ENCODE measurements around the gene ZMYM4.
"Not testable (repeated sequence)": the region's sequence is repeated elsewhere in the genome, so short reads cannot be mapped to it uniquely, and the experiment has no call there.

ZMYM4 gene

DNA sequence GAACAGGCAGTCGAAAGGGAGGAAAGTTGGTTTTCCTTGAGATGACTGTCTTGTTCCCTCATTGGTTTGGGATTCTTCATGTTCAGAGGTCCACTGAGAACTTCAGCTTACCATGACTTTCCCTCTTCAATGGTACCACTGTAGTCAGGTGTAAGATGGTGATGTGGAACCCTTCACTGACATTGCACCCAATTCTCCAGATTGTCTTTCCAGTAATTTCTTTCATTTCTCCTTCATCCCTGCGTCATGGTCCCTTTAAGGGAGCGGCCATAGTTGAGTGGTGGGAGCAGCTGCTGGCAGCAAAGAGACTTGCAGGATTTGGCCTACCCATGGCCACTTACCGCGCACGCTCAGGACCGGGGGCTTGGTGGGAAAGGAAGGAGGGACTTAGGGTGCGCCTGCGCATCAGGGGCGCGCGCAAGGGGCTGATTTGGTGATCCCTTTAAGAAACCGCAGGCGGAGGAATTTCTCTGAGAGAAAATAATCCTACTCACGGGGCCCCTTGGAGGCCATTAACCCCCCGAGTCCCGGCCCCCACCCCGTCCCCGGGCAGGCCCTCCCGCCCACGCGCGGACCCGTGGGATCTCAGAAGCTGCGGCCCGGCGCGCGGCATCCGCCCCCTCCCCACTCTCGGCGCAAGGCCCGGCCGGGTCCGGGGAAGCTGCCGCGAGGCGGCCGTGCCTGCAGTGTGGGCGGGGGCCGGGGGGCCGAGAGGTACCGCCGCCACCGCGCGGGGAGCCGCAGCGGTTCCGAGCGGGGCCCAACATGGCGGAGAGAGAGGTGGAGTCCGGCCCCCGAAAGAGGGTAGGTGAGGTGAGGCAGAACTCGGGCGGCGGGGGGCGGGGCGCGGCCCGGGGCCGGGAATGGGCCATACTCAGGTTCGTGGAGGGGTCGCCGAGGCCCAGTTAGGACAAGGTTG, at the start of gene ZMYM4:
ZMYM4 (plus strand) TSS at position 428 of the 919 bp plus-strand sequence; CDS start at position 766, 338 bp downstream.
- DNase-seq (ENCODE audit: low read depth), result peak; percentile 81

DNA sequence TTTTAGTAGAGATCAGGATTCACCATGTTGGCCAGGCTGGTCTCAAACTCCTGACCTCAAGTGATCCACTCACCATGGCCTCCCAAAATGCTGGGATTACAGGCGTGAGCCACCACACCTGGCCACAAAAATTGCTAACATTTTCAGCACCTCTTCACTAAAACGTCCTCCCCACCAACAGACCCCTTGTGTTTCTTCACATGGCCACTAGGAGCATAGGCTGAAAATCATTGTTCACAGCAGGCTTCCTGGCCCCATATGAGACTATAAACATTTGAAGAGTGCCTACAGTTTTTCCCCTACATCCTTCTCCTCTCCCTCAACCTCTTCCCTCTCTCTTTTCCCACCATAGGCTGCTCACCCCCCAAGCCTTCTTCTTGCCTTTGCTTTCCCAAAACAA, 47.5 kb upstream of the ZMYM4 start:
- DNase-seq (ENCODE audit: low read depth), result no peak

- DNase-seq (ENCODE audit: low read depth), result no peak
Measured at GRCh38 chr1:35222322-35223083, 46.0 kb upstream of the ZMYM4 start.

DNA sequence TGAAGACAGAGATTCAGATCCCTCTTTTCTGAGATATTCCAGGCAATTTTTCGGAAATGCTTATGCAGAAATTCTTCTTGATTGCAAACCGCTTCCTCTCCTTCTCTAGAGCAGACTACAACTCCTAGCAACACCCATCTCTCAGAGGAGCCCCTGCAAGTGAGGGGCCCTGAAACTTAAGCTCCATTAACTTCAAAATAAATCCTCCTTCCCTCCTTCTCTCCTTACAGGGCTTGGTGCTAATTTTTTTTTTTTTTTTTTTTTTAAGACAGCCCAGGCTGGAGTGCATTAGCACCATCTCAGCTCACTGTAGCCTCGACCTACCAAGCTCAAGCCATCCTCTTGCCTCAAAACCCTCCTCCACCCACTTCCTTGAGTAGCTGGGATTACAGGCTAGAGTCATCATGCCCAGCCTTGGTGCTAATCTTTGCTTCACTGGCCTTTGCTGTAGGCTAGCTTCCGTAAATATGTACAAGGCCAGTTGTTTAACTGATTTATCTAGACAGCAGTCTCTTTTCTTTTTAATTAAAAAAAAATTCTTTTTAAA, 45.4 kb upstream of the ZMYM4 start:
- DNase-seq (ENCODE audit: low read depth), result no peak

DNA sequence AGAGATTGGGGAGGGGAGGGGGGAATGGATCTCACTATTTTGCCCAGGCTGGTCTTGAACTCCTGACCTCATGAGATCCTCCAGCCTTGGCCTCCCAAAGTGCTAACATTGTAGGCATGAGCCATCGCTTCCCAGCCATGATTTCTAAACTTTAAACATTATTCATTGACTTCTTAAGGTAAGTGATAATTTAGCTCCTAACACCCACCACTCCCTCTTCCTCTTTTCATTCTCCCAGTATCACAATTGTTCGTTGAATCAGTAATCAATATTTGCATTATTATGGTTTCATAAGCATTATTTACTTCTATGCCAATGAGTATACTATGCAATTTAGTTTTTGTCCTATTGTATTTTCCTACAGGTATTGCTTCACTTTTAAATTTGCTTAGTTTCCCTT, 42.0 kb upstream of the ZMYM4 start:
- DNase-seq (ENCODE audit: low read depth), result no peak

- no peak for DNase-seq (ENCODE audit: low read depth)
Measured at GRCh38 chr1:35229587-35230360, 38.7 kb upstream of the ZMYM4 start.

DNA sequence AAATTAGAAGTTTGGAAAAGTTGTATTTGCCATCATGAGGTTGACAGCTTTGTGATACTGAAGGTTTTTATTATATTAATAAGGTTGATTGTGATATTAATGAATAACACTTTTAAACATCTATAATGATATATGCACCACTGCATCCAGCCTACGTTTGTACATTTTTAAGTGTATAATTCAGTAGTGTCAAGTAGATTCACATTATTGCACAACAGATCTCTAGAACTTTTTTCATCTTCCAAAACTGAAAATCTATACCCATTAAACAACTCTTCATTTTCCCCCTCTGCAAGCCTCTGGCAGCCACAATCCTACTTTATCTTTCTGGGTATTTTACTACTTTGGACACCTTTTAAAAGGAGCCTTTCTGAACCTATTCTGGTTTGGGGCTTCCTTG, 37.2 kb upstream of the ZMYM4 start:
- DNase-seq (ENCODE audit: low read depth), result no peak

GRCh38 chr1:35236772-35237171, 31.7 kb upstream of the ZMYM4 start:
- DNase-seq (ENCODE audit: low read depth), result not testable (repeated sequence)

GRCh38 chr1:35243691-35244090, 24.8 kb upstream of the ZMYM4 start:
- no peak for DNase-seq (ENCODE audit: low read depth)

DNA sequence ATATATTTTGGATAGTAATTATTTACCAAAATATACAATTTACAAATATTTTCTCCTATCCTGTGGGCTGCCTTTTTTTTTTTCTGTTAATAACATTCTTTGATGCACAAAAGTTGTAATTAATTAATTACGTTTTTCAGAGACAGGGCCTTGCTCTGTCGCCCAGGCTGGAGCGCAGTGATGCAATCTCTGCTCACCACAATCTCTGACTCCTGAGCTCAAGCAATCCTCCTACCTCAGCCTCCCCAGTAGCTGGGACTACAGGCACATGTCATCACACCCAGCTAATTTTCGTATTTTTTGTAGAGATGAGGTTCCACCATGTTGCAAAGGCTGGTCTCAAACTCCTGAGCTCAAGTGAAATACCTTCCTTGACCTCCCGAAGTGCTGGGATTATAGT, 21.3 kb upstream of the ZMYM4 start:
- no peak for DNase-seq (ENCODE audit: low read depth)

- DNase-seq (ENCODE audit: low read depth), result no peak
Measured at GRCh38 chr1:35253941-35254340, 14.6 kb upstream of the ZMYM4 start.

DNA sequence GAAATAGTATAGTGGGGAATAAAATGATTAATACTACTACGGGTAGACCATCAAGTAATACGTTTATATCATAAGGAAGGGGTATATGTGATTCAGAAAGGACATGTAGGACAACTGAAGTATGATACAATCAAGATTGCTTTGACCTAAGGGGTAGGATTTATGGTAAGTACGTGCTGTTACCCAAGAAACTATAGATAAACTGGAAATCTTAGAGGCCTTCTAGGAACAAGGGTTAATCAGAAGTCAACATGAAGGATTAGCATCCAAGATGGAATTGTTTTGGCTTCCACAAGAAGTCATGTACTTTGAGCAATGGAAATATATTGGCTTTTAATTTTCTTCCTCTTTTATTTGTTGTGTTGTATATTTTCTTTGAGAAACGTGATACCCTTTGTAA, 13.2 kb upstream of the ZMYM4 start:
- no peak for DNase-seq (ENCODE audit: low read depth)

DNA sequence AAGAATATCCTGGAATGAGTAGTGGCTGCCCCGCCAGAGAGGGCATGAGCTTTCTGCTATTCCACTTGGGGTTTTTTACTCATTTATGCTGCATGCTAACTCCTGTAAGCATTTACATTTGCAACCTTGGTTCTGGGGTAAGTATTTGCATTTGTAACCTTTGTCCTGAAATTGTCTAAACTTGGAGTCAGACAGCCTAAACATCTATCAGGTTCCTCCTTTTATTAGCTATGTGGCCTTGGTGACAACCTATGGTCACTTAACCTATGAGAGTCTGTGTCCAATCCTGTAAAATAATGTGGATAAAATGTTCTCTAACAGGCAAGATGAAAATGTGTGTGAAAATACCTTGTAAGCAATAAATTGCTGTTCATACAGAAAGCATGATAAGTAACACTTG, 8.9 kb upstream of the ZMYM4 start:
- no peak for DNase-seq (ENCODE audit: low read depth)

- DNase-seq (ENCODE audit: low read depth), result no peak
Measured at GRCh38 chr1:35261412-35262120, 6.9 kb upstream of the ZMYM4 start.

DNA sequence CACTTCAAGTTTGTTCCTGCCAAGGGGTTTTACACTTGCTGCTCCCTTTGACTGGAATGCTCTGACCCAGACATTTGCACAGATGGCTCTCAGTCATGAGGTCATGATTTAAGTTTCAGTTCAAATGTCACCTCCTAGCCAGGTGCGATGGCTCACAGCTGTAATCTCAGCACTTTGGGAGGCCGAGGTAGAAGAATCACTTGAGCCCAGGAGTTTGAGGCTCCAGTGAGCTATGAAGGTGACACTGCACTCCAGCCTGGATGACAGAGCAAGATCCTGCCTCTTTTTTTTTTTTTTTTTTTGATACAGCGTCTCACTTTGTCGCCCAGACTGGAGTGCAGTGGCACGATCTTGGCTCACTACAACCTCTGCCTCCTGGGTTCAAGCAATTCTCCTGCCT, 4.5 kb upstream of the ZMYM4 start:
- no peak for DNase-seq (ENCODE audit: low read depth)

DNA sequence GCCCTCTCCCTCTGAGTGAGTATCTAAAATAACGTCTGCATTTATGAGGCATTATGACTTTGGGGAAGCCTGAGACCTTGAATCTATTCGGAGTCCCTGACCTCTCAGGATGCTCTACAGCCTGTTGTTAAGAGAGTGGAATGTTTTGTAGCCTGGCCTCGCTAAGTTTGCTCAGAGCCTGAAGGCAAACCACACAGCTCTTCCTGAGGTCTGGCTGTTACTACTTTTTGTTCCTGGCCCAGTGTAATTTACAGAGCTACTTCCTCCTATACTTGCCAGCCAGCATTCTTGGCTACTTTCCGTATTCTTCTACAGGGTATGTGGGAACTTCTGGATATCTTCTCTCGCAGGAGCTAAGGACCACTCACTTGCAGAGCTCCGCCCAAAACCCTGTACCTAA, 3.6 kb upstream of the ZMYM4 start:
- no peak for DNase-seq (ENCODE audit: low read depth)

DNA sequence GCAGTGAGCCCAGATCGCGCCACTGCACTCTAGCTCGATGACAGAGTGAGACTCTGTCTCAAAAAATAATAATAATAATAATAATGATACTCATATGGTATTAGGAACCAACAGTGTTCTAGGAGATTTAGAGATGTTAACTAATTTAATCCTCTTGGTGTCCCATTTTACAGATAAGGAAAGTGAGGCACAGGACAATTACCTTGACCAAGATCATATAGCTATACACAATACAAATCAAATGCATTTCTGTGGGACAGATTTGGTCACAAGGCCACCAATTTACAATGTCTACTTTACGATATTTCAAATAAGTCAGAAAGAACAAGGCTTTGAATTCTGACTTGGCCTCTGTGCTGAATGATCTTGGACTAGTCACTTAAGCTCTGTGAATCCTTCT, 2.2 kb upstream of the ZMYM4 start:
- no peak for DNase-seq (ENCODE audit: low read depth)

- DNase-seq (ENCODE audit: low read depth), result no peak
Measured at GRCh38 chr1:35269201-35269988, 886 bp downstream of the ZMYM4 start.

- no peak for DNase-seq (ENCODE audit: low read depth)
Measured at GRCh38 chr1:35269989-35270289, 1.4 kb downstream of the ZMYM4 start.

GRCh38 chr1:35270836-35271235, 2.3 kb downstream of the ZMYM4 start:
- DNase-seq (ENCODE audit: low read depth), result no peak

DNA sequence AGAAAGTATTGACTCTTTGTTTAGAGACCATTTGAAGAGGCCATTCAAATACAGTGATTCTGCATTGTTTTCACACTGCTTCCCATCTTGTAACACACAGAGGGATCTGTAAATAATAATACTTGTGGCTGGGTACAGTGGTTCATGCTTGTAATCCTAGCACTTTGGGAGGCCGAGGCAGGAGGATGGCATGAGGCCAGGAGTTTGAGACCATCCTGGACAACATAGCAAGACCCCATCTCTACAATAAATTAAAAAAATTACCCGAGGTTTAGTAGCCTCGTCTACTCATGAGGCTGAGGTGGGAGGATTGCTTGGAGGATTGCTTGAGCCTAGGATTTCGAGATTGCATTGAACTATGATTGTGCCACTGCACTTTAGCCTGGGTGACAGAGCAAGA, 5.7 kb downstream of the ZMYM4 start:
- DNase-seq (ENCODE audit: low read depth), result no peak

Data from stimulated activated CD4-positive, alpha-beta T cell treated with anti-CD3 and anti-CD28 coated beads, Interleukin-2, amount 100 ng/mL, for 4 hours (primary cell).